ENCODE measurements around the gene TAGLN3. TPM values are rescaled to one million over a fixed set of nuclear protein-coding genes. Genes with fewer than 3 reads are reported as not detected.

Gene TAGLN3
- total RNA-seq, 2 donors from 2014 or later, result 0.52 to 0.99 TPM

DNA sequence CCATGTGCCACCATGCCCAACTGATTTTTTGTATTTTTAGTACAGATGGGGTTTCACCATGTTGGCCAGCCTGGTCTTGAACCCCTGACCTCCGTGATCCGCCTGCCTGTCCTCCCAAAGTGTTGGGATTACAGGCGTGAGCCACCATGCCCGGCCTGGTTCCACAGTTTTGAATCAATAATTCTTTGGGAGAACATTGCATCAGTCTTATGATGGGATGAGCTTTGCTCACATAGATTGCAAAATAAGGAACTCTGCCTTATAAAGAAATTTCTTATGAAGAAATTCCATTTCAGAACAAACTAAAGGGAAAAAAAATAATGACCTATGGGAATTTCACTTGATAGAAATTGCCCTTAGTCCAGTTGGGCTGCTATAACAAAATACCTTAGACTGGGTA lies 20.0 kb downstream of the TAGLN3 start:
- no peak for DNase-seq
- no peak overlapping the region for H3K27ac ChIP-seq
- intact Hi-C loops (cut with DNase I), result no loop called here
- no peak overlapping the region for H3K4me3 ChIP-seq
- H3K27me3 ChIP-seq, result no peaks in the 10 kb centered on the region
- H3K4me1 ChIP-seq, result no peaks in the 10 kb centered on the region
- H3K36me3 ChIP-seq (replicated peaks in 1 of 2; ENCODE audit: insufficient read depth in 1 of 2, low read depth in 2 of 2), result no peaks in the 10 kb centered on the region
- TF ChIP-seq, protein P1, sequence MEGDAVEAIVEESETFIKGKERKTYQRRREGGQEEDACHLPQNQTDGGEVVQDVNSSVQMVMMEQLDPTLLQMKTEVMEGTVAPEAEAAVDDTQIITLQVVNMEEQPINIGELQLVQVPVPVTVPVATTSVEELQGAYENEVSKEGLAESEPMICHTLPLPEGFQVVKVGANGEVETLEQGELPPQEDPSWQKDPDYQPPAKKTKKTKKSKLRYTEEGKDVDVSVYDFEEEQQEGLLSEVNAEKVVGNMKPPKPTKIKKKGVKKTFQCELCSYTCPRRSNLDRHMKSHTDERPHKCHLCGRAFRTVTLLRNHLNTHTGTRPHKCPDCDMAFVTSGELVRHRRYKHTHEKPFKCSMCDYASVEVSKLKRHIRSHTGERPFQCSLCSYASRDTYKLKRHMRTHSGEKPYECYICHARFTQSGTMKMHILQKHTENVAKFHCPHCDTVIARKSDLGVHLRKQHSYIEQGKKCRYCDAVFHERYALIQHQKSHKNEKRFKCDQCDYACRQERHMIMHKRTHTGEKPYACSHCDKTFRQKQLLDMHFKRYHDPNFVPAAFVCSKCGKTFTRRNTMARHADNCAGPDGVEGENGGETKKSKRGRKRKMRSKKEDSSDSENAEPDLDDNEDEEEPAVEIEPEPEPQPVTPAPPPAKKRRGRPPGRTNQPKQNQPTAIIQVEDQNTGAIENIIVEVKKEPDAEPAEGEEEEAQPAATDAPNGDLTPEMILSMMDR (IDR thresholded peaks at IDR 0.05), result no peak
- TF ChIP-seq POLR2A (IDR thresholded peaks at IDR 0.05), result no peak
- 99% methylated on average over 4 of the region's 4 CpGs for WGBS, 2 donors
- no peaks in the 10 kb centered on the region for H3K9me3 ChIP-seq
- ATAC-seq, result no peak

DNA sequence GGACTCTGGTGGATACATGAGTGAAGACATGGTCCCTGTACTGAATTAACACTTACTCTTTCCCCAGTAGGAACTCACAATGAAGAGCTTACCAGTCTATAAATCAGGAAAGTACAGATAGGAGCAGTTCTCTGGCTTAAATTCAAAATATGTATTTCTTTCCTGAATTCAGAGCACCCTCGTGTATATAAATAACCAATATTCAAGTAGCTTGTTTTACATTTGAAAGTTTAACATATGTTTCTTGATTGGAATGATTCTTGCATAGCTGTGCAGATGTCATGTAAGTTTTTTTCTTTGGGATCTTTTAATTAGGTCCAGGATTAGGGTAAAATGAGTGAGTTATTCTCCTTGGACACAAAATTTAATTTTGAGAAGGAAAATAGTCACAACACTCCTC lies 21.0 kb downstream of the TAGLN3 start:
- WGBS, 2 donors, result 61 to 71% methylated on average over 1 of the region's 1 CpG
- Histone ChIP-seq H3K27me3 (no peaks in the 10 kb centered on the region), H3K36me3 (replicated peaks in 1 of 2; ENCODE audit: insufficient read depth in 1 of 2, low read depth in 2 of 2) (no peaks in the 10 kb centered on the region), H3K4me1 (no peaks in the 10 kb centered on the region), H3K27ac (no peak overlapping the region), H3K4me3 (no peak overlapping the region), H3K9me3 (no peaks in the 10 kb centered on the region)
- intact Hi-C loops (cut with DNase I), result no loop called here
- no peak for ATAC-seq
- DNase-seq, result no peak
- TF ChIP-seq POLR2A (IDR thresholded peaks at IDR 0.05), result no peak
- TF ChIP-seq, protein P1 (IDR thresholded peaks at IDR 0.05), result no peak

DNA sequence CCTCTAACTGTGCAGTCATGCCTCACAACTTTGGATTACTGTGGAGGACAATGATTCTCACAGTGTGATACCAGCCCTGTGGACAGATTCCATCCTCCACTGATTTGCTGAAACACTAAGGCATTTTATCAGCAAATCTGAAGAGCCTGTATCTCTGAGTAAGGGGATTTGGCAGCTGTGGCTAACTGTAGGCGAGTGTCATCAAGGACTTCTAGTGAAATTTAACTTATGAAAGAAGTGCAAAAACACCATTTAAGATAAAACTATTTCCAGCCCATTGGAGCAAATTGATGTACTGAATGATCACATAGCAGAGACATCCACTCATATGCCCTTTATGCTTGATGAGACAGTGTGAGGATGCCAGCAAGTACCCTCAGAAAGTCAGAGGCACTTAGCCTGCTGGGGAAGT lies 22.0 kb downstream of the TAGLN3 start:
- no peaks in the 10 kb centered on the region for H3K27me3 ChIP-seq
- ATAC-seq (no peak), DNase-seq (no peak)
- WGBS, 2 donors, result 84 to 87% methylated on average over 1 of the region's 1 CpG
- no peaks in the 10 kb centered on the region for H3K9me3 ChIP-seq
- H3K4me3 ChIP-seq, result no peak overlapping the region
- no peaks in the 10 kb centered on the region for H3K4me1 ChIP-seq
- TF ChIP-seq, protein P1 (IDR thresholded peaks at IDR 0.05), result no peak
- TF ChIP-seq POLR2A (IDR thresholded peaks at IDR 0.05), result no peak
- no peak overlapping the region for H3K27ac ChIP-seq
- H3K36me3 ChIP-seq (replicated peaks in 1 of 2; ENCODE audit: insufficient read depth in 1 of 2, low read depth in 2 of 2), result no peaks in the 10 kb centered on the region
- intact Hi-C loops (cut with DNase I), result no loop called here

DNA sequence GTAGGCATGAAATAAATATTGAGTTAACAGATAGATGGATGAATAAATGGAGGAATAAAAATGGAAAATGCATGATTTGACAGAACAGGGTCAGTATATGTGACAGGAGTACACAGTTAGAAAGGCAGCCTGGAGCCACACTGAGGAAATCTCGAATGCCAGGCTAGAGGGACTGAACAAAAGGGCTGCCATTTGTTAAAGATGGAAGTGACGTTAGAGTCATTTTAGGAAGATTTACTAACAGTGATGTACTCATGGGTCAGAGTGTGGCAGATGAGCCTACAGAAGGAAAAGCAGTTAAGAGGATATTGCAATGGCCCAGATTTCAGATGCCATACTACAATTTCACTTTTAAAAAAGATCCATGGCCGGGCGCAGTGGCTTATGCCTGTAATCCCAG lies 28.4 kb downstream of the TAGLN3 start:
- no peaks in the 10 kb centered on the region for H3K4me1 ChIP-seq
- no peaks in the 10 kb centered on the region for H3K27me3 ChIP-seq
- H3K4me3 ChIP-seq, result no peak overlapping the region
- no peak for ATAC-seq
- 87 to 94% methylated on average over 4 of the region's 4 CpGs for WGBS, 2 donors
- intact Hi-C loops (cut with DNase I), result no loop called here
- no peaks in the 10 kb centered on the region for H3K9me3 ChIP-seq
- no peak overlapping the region for H3K27ac ChIP-seq
- no peak for DNase-seq
- TF ChIP-seq POLR2A (IDR thresholded peaks at IDR 0.05), result no peak
- TF ChIP-seq, protein P1 (IDR thresholded peaks at IDR 0.05), result no peak
- H3K36me3 ChIP-seq (replicated peaks in 1 of 2; ENCODE audit: insufficient read depth in 1 of 2, low read depth in 2 of 2), result no peaks in the 10 kb centered on the region

DNA sequence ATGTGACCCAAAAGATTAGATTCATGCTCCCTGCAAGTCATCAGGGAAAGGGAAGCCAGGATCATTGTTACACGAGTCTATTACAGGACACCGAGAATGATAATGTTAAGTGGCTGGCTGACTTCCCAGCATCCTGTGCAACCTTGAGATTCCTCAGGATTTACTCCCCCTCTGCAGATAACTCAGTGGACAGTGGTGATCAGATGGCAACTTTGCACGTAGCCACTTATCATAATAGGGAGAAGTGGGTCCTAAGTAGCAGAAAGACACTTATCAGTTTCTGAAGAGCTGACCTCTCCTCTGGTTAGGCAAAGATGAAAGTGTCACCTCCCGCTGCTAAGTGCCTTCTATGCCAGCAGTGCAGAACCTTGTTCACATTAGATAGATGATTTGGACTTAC lies 29.1 kb downstream of the TAGLN3 start:
- H3K27ac ChIP-seq, result no peak overlapping the region
- no peak for ATAC-seq
- no peaks in the 10 kb centered on the region for H3K9me3 ChIP-seq
- H3K36me3 ChIP-seq (replicated peaks in 1 of 2; ENCODE audit: insufficient read depth in 1 of 2, low read depth in 2 of 2), result no peaks in the 10 kb centered on the region
- H3K27me3 ChIP-seq, result no peaks in the 10 kb centered on the region
- no peaks in the 10 kb centered on the region for H3K4me1 ChIP-seq
- no peak for TF ChIP-seq POLR2A (IDR thresholded peaks at IDR 0.05)
- no peak for DNase-seq
- intact Hi-C loops (cut with DNase I), result no loop called here
- no peak overlapping the region for H3K4me3 ChIP-seq
- WGBS, 2 donors, result 55 to 65% methylated on average over 4 of the region's 4 CpGs

Measured in body of pancreas (tissue), 4 donors.